ENCODE data around the gene SLC22A1.

GRCh38 chr6:160190973-160191372, 69.4 kb downstream of the SLC22A1 start:
- TF ChIP-seq ZNF138 (CRISPR knock-in tag; IDR thresholded peaks at IDR 0.05; ENCODE audit: low read depth), result no peak
- no peak for TF ChIP-seq ZNF124 (CRISPR knock-in tag; IDR thresholded peaks at IDR 0.05)
- no peak for TF ChIP-seq ZNF3 (CRISPR knock-in tag; IDR thresholded peaks at IDR 0.05)
- TF ChIP-seq ELK4 (CRISPR knock-in tag; IDR thresholded peaks at IDR 0.05; ENCODE audit: borderline replicate concordance), result no peak
- TF ChIP-seq CTCF (CRISPR knock-in tag; IDR thresholded peaks at IDR 0.05), result no peak
- no peak for TF ChIP-seq MXD4 (CRISPR knock-in tag; IDR thresholded peaks at IDR 0.05)

All from HepG2 (cell line).